Neural progenitor cell (in vitro differentiated cells): ENCODE measurements around the gene MVK.

Experiments
- CTCF ChIP-seq: fragments of 200-600 bp; sonication (generic); IDR thresholded peaks from 2 replicates; pipeline ENCODE4 v1.5.1; 2017; ENCODE audit warnings: antibody characterized with exemption, mild to moderate bottlenecking
- EZH2 ChIP-seq: fragments of 200-600 bp; sonication (generic); IDR thresholded peaks from 2 replicates; pipeline ENCODE4 v1.6.1; 2017; ENCODE audit warnings: antibody characterized with exemption, mild to moderate bottlenecking, moderate library complexity
- EZH2phosphoT487 ChIP-seq: fragments of 200-600 bp; sonication (generic); IDR thresholded peaks from 2 replicates; pipeline ENCODE4 v1.6.1; 2017; ENCODE audit warnings: antibody characterized with exemption

- TF ChIP-seq CTCF = no peak
- TF ChIP-seq EZH2 = no peak
- TF ChIP-seq EZH2phosphoT487 = no peak
These were observed 40.2 kb upstream of the MVK start for GRCh38 chr12:109533487-109533740.
